SH-SY5Y (cell line): ENCODE measurements around the gene SPATA31E1.

Source experiments
- GATA2 ChIP-seq: IDR thresholded peaks from 2 replicates; pipeline ENCODE4 v1.6.1; 2011; ENCODE audit warnings: mild to moderate bottlenecking, low read depth, low read length
- GATA3 ChIP-seq: IDR thresholded peaks from 2 replicates; pipeline ENCODE4 v1.6.1; 2011; ENCODE audit warnings: low read depth, mild to moderate bottlenecking, low read length, moderate library complexity

DNA sequence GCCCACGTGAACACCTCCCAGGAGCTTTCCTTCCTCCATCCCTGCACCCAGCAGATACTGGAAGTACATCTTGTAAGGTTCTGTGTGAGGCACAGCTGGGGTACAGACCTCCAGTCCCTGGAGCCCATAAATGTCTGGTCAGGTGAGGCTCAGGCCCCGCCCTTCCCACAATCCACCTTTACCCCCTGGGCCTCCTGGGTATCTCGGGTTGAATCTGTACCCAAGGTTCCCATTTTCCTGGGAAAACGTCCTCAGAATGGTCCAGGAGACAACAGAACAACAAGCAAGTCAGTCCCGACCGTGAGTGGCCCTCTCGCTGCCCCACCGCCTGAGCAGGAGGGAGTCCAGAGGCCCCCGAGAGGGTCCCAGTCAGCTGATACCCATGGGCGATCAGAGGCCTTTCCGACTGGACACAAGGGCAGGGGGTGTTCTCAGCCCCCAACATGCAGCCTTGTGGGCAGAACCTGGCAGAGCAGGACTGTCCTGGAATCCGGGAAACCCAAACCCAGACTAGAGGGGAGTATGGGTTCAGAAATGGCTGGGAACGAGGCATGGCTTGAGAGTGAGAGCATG, 4.3 kb downstream of the SPATA31E1 start:
- no peak for TF ChIP-seq GATA3
- TF ChIP-seq GATA2: no peak
